Smooth muscle cell (in vitro differentiated cells): ENCODE measurements around the gene USP17L13. TPM values are rescaled to one million over a fixed set of nuclear protein-coding genes. Genes with fewer than 3 reads are reported as not detected.
"Not testable (repeated sequence)": the region's sequence is repeated elsewhere in the genome, so short reads cannot be mapped to it uniquely, and the experiment has no call there.

ENCODE experiments used
- DNase-seq: peaks from one replicate; lab custom pipeline; 2025; ENCODE audit not compliant: unreplicated experiment; lab: John Stamatoyannopoulos, UW
- H2AFZ ChIP-seq: fragments of 200-600 bp; sonication (generic); 2 replicates; pipeline ENCODE4 v1.6.0; 2016; ENCODE audit warnings: antibody characterized with exemption, low read depth, mild to moderate bottlenecking
- H3F3A ChIP-seq: fragments of 200-600 bp; sonication (generic); 2 replicates; pipeline ENCODE4 v1.6.0; 2017; ENCODE audit warnings: antibody characterized with exemption, low read depth
- H3K27ac ChIP-seq: fragments of 200-600 bp; sonication (generic); 2 replicates; pipeline ENCODE4 v1.5.1; 2016; ENCODE audit warnings: low read depth, mild to moderate bottlenecking
- H3K27me3 ChIP-seq: fragments of 200-600 bp; sonication (generic); 2 replicates; pipeline ENCODE4 v1.6.1; 2016; ENCODE audit warnings: low read depth, mild to moderate bottlenecking
- H3K36me3 ChIP-seq: fragments of 200-600 bp; sonication (generic); 2 replicates; pipeline ENCODE4 v1.5.1; 2016; ENCODE audit warnings: low read depth
- H3K4me1 ChIP-seq: fragments of 200-600 bp; sonication (generic); 2 replicates; pipeline ENCODE4 v1.5.1; 2016; ENCODE audit warnings: low read depth
- H3K4me2 ChIP-seq: fragments of 200-600 bp; sonication (generic); 2 replicates; pipeline ENCODE4 v1.6.0; 2016; ENCODE audit warnings: mild to moderate bottlenecking
- H3K4me3 ChIP-seq: fragments of 200-600 bp; sonication (generic); 2 replicates; pipeline ENCODE4 v1.5.1; 2016; ENCODE audit warnings: mild to moderate bottlenecking
- H3K79me2 ChIP-seq: fragments of 200-600 bp; sonication (generic); 2 replicates; pipeline ENCODE4 v1.6.0; 2016; ENCODE audit warnings: low read depth, mild to moderate bottlenecking
- H3K9ac ChIP-seq: fragments of 200-600 bp; sonication (generic); 2 replicates; pipeline ENCODE4 v1.6.0; 2016; ENCODE audit warnings: low read depth
- H3K9me3 ChIP-seq: fragments of 200-600 bp; sonication (generic); replicated peaks from 2 replicates; pipeline ENCODE4 v1.5.1; 2016; ENCODE audit warnings: low read depth
- H4K20me1 ChIP-seq: fragments of 200-600 bp; sonication (generic); 2 replicates; pipeline ENCODE4 v1.6.0; 2016; ENCODE audit warnings: low read depth
- whole genome bisulfite sequencing: methylation state at CpG from one replicate; pipeline ENCODE4 v1.1.7; 2016; ENCODE audit warnings: low lambda C conversion rate; 5-methylcytosine and 5-hydroxymethylcytosine counted together
- polyA plus RNA-seq: library from polyadenylated mRNA; unstranded; fragments of >200 nt; fragmentation: Nextera tagmentation; extraction: Ambion mirVana; gene quantifications from 2 replicates; pipeline ENCODE4 v1.2.1, GENCODE V29; 2016
- total RNA-seq: library from RNA; depleted of rRNA; stranded (reverse); fragments of >200 nt; gene quantifications from 2 replicates; pipeline ENCODE4 v1.2.3, GENCODE V29; 2014

Gene USP17L13
- not detected in 2 replicates for total RNA-seq
- polyA plus RNA-seq, result not detected in 2 replicates

- H3K4me3 ChIP-seq, H3K9me3 ChIP-seq, H3F3A ChIP-seq, H3K9ac ChIP-seq, DNase-seq, H3K36me3 ChIP-seq, H3K79me2 ChIP-seq, H3K27me3 ChIP-seq, H4K20me1 ChIP-seq, H3K27ac ChIP-seq, H3K4me2 ChIP-seq, H3K4me1 ChIP-seq, H2AFZ ChIP-seq: not testable (repeated sequence)
- WGBS, result no CpG with 5 or more reads among the region's 14 CpGs
Observed at GRCh38 chr4:9224596-9224995, at the start of gene USP17L13. Gene USP17L13, plus strand, starts transcription at chr4:9224896. Its CDS starts 0 bp downstream, at chr4:9224896.

- H3F3A ChIP-seq, H3K4me1 ChIP-seq, H2AFZ ChIP-seq, H3K9me3 ChIP-seq, DNase-seq, H3K4me2 ChIP-seq, H3K79me2 ChIP-seq, H3K9ac ChIP-seq, H3K4me3 ChIP-seq, H4K20me1 ChIP-seq, H3K27me3 ChIP-seq, H3K27ac ChIP-seq, H3K36me3 ChIP-seq: not testable (repeated sequence)
- 72% methylated on average over 4 of the region's 13 CpGs for WGBS
Observed at GRCh38 chr4:9210357-9210756, 14.3 kb upstream of the USP17L13 start, which contains the start of gene USP17L10. Gene USP17L10, plus strand, starts transcription at chr4:9210657. Its CDS starts 0 bp downstream, at chr4:9210657.

GRCh38 chr4:9214701-9215100 lies 10.0 kb upstream of the USP17L13 start:
- not testable (repeated sequence) for H3K79me2 ChIP-seq, H3K4me1 ChIP-seq, H3K9ac ChIP-seq, H3K27me3 ChIP-seq, H3K27ac ChIP-seq, DNase-seq, H3K4me3 ChIP-seq, H4K20me1 ChIP-seq, H3F3A ChIP-seq, H3K4me2 ChIP-seq, H3K9me3 ChIP-seq, H2AFZ ChIP-seq, H3K36me3 ChIP-seq
- 75% methylated on average over 13 of the region's 14 CpGs for WGBS

- not testable (repeated sequence) for H3K79me2 ChIP-seq, H3K4me1 ChIP-seq, H3K27me3 ChIP-seq, DNase-seq, H3K9me3 ChIP-seq, H2AFZ ChIP-seq, H4K20me1 ChIP-seq, H3K4me2 ChIP-seq, H3K27ac ChIP-seq, H3K9ac ChIP-seq, H3F3A ChIP-seq, H3K4me3 ChIP-seq, H3K36me3 ChIP-seq
- no CpG with 5 or more reads among the region's 14 CpGs for WGBS
Observed at GRCh38 chr4:9215105-9215504, 9.6 kb upstream of the USP17L13 start, which contains the start of gene USP17L11. Gene USP17L11, plus strand, starts transcription at chr4:9215405. Its CDS starts 0 bp downstream, at chr4:9215405.

GRCh38 chr4:9219852-9220251 lies 4.8 kb upstream of the USP17L13 start, which contains the start of gene USP17L12:
Gene USP17L12, plus strand, starts transcription at chr4:9220152. Its CDS starts 0 bp downstream, at chr4:9220152.
- DNase-seq, H3K4me2 ChIP-seq, H3F3A ChIP-seq, H2AFZ ChIP-seq, H3K79me2 ChIP-seq, H3K36me3 ChIP-seq, H4K20me1 ChIP-seq, H3K4me3 ChIP-seq, H3K9me3 ChIP-seq, H3K9ac ChIP-seq, H3K27me3 ChIP-seq, H3K4me1 ChIP-seq, H3K27ac ChIP-seq: not testable (repeated sequence)
- WGBS, result no CpG with 5 or more reads among the region's 13 CpGs

GRCh38 chr4:9230249-9230648 lies 5.6 kb downstream of the USP17L13 start:
- H3K79me2 ChIP-seq, result not testable (repeated sequence)

GRCh38 chr4:9234085-9234484 lies 9.4 kb downstream of the USP17L13 start, which contains the start of gene USP17L15:
Gene USP17L15, plus strand, starts transcription at chr4:9234385. Its CDS starts 0 bp downstream, at chr4:9234385.
- not testable (repeated sequence) for DNase-seq, H3K9me3 ChIP-seq, H3K9ac ChIP-seq, H3K27ac ChIP-seq, H2AFZ ChIP-seq, H3F3A ChIP-seq, H3K4me2 ChIP-seq, H3K36me3 ChIP-seq, H3K79me2 ChIP-seq, H3K27me3 ChIP-seq, H3K4me1 ChIP-seq, H3K4me3 ChIP-seq, H4K20me1 ChIP-seq
- WGBS, result no CpG with 5 or more reads among the region's 15 CpGs

More at GRCh38 chr4:9230249-9230648, 5.6 kb downstream of the USP17L13 start:
- DNase-seq, H2AFZ ChIP-seq, H3K4me3 ChIP-seq, H4K20me1 ChIP-seq, H3K27ac ChIP-seq, H3F3A ChIP-seq, H3K4me1 ChIP-seq, H3K27me3 ChIP-seq, H3K4me2 ChIP-seq, H3K9me3 ChIP-seq, H3K9ac ChIP-seq, H3K36me3 ChIP-seq: not testable (repeated sequence)
- WGBS, result 82% methylated on average over 5 of the region's 8 CpGs

- not testable (repeated sequence) for H3F3A ChIP-seq, H3K9me3 ChIP-seq, H2AFZ ChIP-seq, H3K79me2 ChIP-seq, H3K4me1 ChIP-seq, H4K20me1 ChIP-seq, H3K27me3 ChIP-seq, H3K4me3 ChIP-seq, H3K36me3 ChIP-seq, DNase-seq, H3K9ac ChIP-seq, H3K4me2 ChIP-seq, H3K27ac ChIP-seq
- WGBS, result 82% methylated on average over 3 of the region's 12 CpGs
Observed at GRCh38 chr4:9238461-9238860, 13.8 kb downstream of the USP17L13 start.

- not testable (repeated sequence) for DNase-seq, H3K79me2 ChIP-seq, H3K36me3 ChIP-seq, H3F3A ChIP-seq, H3K4me3 ChIP-seq, H3K4me1 ChIP-seq, H3K27me3 ChIP-seq, H3K27ac ChIP-seq, H3K9ac ChIP-seq, H2AFZ ChIP-seq, H3K4me2 ChIP-seq, H4K20me1 ChIP-seq, H3K9me3 ChIP-seq
- WGBS, result 86% methylated on average over 13 of the region's 14 CpGs
Observed at GRCh38 chr4:9243579-9243978, 18.9 kb downstream of the USP17L13 start, which contains the start of gene USP17L17. Gene USP17L17, plus strand, starts transcription at chr4:9243879. Its CDS starts 0 bp downstream, at chr4:9243879.
